Measurements from ENCODE around the gene PRELID3B.

The PRELID3B gene

DNA sequence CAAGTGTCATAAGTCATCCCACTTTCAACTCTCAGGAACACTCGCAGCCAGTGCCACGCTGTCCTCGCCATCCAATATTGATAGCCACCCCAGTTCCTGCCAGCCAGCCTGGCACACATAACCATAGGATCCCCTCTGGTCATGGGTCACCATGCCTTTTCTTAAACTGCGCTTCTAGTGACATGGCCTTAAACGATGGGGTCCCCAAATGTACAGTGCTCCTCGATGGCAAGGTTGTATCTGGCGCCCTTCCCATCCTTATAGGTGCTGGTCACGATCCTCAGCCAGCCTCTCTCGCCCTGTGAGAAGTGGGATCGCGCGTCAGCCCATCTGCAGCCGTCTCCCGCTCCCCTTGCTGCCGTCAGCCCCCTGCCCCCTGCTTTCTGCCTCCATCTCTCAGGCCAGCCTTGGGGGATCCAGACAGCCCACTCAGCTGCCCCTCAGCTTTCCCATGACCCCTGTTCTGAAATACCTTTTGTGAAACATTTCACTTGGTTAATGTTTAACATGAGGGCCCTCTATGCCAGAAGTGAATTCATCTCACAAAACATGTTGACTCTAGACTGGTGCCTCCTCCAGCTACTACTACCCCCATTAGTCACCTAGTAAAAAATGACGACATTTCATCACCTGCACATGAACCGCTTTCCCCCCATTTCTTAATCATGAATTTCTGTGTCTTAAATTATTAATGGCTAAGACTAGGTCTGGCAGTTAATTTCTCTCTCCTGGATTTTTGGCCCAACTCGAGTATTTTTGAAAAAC lies 46.9 kb downstream of the PRELID3B start:
- no peak for DNase-seq (ENCODE audit: low read depth in 2 of 2)

DNA sequence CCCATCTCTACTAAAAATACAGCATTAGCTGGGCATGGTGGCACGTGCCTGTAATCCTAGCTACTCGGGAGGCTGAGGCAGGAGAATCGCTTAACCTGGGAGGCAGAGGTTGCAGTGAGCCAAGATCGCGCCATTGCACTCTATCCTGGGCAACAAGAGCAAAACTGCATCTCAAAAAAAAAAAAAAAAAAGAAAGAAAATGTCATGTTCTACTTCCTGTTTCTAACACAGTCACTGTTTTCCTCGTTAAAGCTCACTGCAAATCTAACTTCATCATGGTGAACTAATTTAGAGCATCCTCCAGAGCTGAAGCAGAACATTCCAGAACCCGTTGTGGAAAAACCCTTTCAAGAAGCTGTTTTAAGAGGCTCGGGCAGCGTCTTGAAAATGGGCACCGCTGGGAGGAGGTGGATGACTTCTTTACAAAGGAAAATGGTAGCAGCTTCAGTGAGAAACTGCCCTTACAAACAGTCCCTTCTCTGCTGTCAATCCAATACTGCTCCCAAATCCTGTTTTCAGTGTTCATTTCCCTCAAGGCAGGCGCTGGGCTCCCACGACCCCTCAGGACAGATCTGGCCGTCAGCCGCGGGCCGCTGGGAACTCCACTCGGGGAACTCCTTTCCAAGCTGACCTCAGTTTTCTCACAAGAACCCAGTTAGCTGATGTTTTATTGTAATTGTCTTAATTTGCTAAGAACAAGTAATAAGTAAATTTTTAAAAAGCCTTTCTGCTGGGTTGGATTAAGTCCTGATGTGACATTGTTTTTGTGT lies 48.0 kb downstream of the PRELID3B start:
- DNase-seq (ENCODE audit: low read depth in 2 of 2), result no peak

DNA sequence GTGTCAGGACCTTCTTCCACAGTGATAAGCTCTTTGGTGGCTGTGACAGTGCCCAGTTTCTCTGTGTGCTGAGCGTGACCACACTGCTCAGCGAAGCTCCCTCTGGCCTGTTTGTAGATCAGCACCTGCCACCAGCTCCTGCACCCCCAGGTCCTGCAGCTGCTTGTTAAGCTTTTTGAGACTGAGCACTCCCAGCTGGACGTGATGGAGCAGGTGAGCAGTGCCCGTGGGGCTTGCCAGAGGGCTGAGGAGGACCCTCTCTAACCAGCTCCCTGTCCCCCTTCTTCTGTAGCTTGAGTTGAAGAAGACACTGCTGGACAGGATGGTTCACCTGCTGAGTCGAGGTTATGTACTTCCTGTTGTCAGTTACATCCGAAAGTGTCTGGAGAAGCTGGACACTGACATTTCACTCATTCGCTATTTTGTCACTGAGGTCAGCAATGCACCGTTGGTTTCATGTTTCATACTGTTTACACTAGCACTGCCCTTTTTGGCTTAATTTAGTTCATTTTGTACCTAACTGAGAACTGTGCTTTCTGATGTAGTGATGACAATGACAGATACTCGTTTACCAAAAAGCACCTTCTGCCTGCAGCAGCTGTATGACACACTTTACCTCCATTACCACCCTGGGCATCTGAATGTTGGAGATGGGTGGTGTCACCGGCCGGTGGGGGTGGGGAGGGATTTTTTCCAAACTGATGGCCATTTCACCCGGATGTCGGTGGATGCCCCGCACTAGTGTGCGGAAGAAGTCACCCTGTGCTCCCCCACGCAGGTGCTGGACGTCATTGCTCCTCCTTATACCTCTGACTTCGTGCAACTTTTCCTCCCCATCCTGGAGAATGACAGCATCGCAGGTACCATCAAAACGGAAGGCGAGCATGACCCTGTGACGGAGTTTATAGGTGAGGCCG lies 49.0 kb downstream of the PRELID3B start:
- DNase-seq (ENCODE audit: low read depth in 2 of 2), result no peak

DNA sequence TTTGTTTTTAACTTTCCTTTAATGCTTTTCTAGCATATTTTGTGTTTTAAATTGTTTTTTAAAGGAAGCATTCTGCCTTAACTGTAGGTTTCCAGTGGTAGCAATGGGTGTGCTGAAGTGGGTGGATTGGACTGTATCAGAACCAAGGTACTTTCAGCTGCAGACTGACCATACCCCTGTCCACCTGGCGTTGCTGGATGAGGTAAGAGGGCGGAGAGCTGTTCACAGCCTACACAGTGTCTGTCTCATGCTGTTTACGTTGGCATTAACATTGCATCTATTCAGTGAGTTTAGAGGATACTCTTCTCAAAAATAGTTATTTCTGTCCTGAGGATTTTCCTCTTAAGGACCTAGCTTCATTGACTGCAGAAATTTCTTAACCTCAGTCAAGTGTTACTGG lies 49.7 kb downstream of the PRELID3B start:
- DNase-seq (ENCODE audit: low read depth in 2 of 2), result no peak

DNA sequence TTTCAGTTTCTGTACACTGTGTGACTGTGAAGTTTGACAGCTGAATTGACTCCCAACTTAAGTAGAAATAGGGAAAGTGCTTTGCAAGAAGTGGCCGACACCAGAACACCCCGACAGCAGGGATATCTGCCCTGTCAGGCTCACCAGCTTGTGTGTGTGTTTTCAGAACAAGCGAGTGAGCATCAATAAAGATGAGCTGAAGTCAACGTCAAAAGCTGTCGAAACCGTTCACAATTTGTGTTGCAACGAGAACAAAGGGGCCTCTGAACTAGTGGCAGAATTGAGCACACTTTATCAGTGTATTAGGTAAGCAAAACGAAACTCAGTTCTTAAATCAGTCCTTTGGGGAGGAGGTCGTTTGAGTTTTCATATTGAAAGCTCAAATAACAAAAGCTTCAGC lies 50.9 kb downstream of the PRELID3B start:
- DNase-seq (ENCODE audit: low read depth in 2 of 2), result no peak

DNA sequence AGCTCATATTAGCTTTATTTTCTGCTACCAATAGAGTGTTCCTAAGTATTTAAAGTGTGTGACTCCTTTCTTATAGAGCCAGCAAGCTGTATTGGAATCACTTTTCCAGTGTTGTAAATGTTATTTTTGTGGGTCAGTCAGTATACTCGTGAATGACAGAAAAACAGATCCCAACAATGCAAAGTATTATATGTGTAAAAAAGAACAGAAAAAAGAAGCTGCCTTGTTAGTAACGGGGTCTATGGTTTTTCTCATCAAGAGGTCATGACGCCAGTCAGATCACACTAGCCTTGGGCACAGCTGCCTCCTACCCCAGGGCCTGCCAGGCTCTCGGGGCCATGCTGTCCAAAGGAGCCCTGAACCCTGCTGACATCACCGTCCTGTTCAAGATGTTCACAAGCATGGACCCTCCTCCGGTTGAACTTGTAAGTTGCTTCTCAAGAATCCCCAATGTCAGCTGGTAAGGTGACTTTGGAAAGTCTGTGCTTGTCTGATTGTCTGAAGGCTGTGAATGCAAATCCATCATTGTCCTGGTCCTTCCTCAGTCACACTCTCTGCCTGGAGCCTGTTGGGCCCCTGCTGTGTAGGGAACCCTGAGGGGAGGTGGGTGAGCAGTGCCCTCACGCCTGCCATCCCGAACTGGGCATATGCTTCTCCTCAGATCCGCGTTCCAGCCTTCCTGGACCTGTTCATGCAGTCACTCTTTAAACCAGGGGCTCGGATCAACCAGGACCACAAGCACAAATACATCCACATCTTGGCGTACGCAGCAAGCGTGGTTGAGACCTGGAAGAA lies 51.7 kb downstream of the PRELID3B start:
- no peak for DNase-seq (ENCODE audit: low read depth in 2 of 2)

DNA sequence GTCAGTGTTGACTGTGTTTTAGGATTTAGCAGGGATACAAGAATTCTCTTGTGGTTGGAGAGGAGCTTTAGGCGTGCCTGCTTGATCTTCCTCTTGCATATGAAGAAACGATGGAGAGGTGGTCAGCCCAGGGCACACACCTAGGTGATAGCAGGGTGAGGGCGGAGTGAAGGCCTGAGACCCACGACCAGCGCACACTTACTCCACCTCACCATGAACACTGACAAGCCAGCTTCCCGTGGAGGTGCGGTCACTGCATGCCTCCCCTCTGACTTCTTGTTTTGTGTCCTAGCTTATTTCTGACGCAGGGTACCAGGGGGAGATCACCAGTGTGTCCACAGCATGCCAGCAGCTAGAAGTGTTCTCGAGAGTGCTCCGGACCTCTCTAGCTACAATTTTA lies 53.4 kb downstream of the PRELID3B start:
- no peak for DNase-seq (ENCODE audit: low read depth in 2 of 2)

DNA sequence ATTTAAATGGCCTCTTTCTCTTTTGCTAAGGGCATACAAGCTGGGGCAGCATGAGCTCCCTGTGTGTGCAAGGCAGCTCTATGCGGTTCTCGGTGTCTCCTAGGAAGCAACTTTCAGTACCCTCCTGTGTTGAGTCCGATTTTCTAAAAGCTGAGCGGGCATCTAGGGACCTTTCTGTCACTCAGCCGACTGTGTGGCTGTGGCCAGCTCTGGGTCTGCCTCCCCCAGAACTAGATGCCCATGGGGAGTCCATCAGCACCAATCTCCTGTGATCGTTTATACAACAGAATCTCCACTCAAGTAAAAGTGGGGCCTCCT lies 54.1 kb downstream of the PRELID3B start:
- DNase-seq (ENCODE audit: low read depth in 2 of 2), result no peak

DNA sequence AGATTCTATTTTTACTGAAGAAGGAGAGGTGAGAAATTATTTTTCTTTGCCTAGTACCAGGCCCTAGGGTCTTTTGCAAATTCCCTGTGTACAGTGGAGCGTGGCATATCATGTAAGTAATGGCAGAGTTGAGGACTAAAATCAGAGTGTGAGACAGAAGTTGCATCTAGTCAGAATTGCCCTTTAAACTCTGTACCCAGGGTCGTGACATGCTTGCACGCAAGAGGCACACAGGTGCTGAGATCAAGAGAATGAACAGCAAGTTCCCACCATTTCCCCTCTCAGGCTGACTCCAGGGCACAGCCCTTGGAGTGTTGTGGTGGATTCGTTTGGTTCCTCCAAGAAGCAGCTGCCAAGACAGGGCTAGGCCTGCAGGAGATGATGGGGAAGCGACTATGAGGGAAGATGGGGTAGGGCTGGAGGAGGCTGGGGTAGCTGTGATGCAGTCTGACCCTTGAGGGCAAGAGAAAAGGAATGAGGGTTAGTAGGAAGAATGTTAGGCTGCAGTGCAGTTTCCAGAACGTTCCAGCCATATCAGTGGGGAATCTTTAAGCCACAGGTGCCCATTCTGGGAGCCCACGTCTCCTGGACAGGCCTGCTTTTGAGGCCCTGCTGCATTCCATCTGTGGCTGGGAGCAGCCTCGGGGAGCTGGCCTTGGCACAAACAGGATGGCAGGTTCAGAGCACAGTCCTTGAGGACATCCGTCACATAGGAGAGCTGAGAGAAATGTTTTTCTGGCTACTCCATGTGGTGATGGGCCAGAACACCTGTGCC lies 54.6 kb downstream of the PRELID3B start:
- no peak for DNase-seq (ENCODE audit: low read depth in 2 of 2)

DNA sequence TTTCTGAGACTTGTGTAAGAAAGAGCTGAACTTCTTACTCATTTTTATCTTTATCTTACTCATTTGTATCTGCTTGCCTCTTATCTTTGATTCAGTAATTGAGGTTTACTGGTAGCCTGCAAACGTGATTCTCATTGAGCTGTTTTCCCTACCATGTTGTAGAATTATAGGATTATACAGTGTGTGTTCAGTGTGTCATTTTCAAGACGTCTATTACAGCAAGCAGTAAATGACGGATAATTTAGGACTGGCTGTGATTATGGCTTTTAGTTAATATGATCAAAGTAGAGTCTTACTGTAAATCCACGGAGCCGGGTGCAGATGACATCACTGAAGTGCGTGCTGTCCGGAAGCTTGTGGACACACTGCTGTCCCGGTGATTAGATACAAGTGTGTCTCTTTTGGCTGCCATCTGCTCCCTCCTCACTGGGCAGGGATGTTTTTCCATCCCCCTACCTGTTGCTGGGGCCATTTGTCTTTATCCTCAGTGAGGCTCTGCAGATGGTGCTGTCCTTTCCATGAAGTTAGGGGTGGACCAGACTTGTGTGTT lies 55.5 kb downstream of the PRELID3B start:
- no peak for DNase-seq (ENCODE audit: low read depth in 2 of 2)

DNA sequence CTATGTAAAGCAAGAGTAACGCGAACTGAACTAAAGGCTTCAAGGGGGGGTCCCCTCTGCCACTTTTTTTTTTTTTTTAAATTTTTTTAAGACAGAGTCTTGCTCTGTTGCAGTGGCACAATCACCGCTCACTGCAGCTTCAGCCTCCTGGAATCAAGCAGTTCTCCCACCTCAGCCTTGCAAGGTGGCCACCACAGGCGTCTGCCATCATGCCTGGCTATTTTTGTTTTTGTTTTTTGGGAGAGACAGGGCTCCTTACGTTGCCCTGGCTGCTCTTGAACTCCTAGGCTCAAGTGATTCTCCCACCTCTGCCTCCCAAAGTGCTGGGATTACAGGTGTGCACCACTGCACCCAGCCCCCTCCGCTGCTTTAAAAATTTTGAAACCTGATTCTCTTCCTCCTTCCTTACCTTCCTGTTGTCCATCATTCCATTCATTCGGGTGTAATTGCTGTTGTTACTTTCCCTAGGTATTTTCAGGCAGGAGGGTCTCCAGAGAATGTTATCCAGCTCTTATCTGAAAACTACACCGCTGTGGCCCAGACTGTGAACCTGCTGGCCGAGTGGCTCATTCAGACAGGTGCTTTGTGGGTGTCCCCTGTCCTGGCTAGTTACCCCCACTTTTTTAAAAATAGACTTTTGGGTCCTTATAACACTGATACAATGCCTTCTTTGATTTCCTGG lies 56.2 kb downstream of the PRELID3B start:
- no peak for DNase-seq (ENCODE audit: low read depth in 2 of 2)

DNA sequence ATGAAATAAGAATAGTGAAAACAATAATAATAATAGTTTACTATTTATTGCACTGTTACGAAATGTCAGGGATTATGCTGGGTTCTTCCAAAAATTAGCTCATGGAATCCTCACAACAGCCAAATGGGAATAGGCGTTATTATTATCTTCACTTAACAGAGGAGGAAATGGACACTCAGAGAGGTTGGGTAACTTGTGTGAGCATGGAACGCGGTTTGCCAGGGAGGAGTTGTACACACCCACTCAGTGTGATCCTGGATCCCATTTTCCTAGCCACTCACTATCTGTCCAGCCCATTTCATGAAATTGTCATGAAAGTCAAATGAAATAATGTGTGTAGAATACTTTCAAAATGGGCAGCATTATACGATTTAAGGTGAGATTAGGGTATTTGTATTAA lies 56.9 kb downstream of the PRELID3B start:
- no peak for DNase-seq (ENCODE audit: low read depth in 2 of 2)

DNA sequence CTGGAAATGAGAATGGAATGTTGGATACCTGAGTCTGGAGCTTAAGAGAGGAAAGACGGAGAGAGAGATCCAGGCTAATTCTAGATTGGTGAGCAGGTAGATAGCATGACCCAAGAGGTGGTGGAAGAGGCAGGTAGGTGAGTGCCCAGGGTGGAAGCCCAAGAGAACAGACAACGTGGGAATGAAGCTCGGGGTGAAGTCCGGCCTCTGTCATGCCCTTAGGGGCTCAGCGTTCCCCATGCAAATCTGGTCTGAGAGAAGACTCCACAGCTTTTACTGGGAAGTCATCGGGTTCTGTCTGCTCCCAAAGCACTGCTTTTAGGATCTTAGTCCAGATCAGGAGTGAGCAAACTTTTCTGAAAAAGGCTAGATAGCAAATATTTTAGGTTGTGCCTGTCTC lies 57.9 kb downstream of the PRELID3B start:
- DNase-seq (ENCODE audit: low read depth in 2 of 2), result no peak
